IPS-18a (cell line): Measurements from ENCODE around the gene SETD3.

ENCODE experiments used
- H3K27ac ChIP-seq: one replicate; pipeline ENCODE4 v1.5.1; 2013; ENCODE audit warnings: low read length
- H3K27me3 ChIP-seq: one replicate; pipeline ENCODE4 v1.6.1; 2013; ENCODE audit warnings: mild to moderate bottlenecking, low read length; ENCODE audit not compliant: control insufficient read depth, insufficient read depth
- H3K36me3 ChIP-seq: one replicate; pipeline ENCODE4 v1.6.1; 2013; ENCODE audit warnings: low read depth, low read length; ENCODE audit not compliant: control insufficient read depth
- H3K4me1 ChIP-seq: one replicate; pipeline ENCODE4 v1.6.1; 2013; ENCODE audit warnings: low read depth, low read length; ENCODE audit not compliant: control insufficient read depth
- H3K4me3 ChIP-seq: one replicate; pipeline ENCODE4 v1.5.1; 2013; ENCODE audit warnings: low read length
- H3K9ac ChIP-seq: one replicate; pipeline ENCODE4 v1.6.1; 2013; ENCODE audit warnings: mild to moderate bottlenecking, low read length, moderate library complexity
- H3K9me3 ChIP-seq: one replicate; pipeline ENCODE4 v1.6.1; 2013; ENCODE audit warnings: low read depth, low read length; ENCODE audit not compliant: control insufficient read depth

SETD3 gene

DNA sequence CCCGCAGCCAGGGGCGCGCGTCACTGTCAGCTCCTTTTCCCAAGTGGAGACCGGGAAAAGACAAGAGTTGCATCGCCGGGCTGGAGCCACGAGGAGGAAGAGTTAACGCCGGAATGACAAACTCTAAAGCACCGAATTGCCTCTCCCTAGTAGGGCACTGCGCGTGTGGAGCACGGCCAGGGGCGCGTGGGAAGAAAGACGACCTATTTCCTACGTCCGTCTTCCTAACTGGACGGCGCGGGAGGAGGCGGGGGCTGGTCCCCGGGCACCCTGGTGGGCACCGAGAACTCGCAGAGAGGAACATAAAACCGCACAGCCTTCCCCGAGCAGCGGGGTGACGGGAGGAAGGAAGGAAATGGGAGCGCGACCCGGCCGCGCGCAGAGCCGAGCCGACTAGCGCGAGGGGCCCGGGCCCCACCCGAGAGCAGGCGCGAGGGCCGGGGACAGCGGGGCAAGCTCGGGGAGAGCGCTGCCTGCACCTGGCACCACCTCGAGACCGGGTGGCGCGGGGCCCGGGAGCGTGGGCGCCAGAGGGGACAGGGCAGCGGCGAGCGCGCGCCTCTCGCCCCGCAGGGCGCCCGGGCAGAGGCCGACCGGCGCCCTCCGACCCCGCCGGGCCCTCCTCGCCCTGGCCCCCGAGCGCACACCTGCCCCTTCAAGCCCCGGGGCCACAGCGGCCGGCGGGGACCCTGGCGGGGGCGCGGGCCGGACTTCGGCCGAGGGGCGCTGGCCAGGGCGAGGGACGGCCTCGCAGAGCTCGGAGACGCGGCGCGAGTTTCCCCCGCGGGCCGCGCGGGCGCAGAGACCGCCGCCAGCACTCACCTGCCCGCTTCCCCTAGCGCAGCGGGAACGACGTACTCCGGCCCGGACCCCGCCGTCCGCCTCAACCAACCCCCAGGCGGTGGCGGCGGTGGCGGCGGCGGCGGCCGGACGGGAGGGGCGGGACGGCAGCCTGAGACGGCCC lies at the start of gene SETD3:
TSS of gene SETD3 (minus strand) at position 954 of the 964 bp plus-strand sequence. CDS start 15,054 bp downstream, outside the sequence.
- peaks cover 8% of the 10 kb centered on the region for H3K4me1 ChIP-seq

DNA sequence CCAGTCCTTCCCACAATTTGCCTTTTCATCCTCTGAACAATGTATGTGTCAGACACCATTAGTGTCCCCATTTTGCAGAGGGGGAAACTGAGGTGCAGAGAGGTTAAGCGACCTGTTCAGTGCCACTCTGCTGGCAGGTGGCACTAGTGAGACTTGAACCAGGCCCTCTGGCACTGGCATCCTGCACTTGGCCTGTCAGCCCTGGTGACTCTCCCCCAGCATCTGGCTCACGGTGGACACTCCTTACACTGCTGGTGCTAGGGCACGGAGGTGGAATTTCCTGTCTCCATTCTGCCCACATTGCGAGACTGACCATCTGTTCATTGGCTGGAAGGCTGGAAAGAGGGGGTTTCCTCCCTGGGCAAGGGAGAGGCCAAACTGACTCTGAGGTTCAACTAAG lies 49.2 kb upstream of the SETD3 start:
- Histone ChIP-seq H3K4me1 (peaks cover 24% of the 10 kb centered on the region), H3K4me3 (no peak overlapping the region), H3K27ac (no peak overlapping the region)

More for the DNA sequence above, at the start of gene SETD3:
- H3K27me3 ChIP-seq = no peaks in the 10 kb centered on the region
- peak within 1 kb of the TSS; percentile 77 for H3K9ac ChIP-seq
- no peaks in the 10 kb centered on the region for H3K9me3 ChIP-seq
- H3K36me3 ChIP-seq = no peaks in the 10 kb centered on the region
- peak within 1 kb of the TSS; percentile 91 for H3K4me3 ChIP-seq
- H3K27ac ChIP-seq = peak within 1 kb of the TSS; percentile 70

DNA sequence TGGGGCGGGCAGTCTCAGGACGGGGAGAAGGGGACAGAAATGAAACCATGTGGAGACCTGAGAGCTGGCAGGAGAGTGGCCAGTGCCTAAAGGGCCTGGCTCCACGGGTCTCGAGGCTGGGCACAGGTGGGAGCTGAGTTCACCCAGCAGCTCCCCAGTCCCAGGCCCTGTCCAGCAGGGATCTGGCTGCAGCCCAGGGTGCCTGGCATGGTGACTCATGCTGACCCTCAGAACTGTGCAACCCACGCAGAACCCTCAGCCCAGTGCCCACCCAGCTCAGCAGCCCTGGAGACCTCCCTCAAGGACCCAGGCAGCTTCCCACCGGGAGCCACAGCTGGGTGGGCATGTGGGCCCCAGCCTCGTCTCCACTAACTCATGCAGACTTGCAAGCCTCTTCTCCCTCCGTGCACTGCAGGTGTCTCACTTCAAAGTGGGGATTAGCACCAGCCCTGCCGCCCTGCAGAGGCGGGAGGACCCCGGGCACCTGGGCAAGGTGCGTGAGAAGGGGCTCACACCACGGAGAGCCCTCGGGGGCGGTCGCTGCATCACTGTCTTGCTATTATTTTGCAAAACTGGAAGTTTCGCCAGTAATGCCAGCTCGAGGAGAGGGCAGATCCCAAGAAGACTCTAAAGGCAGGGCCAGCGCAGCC lies 46.9 kb upstream of the SETD3 start:
- H3K9me3 ChIP-seq = no peaks in the 10 kb centered on the region
- H3K36me3 ChIP-seq = no peaks in the 10 kb centered on the region
- H3K27me3 ChIP-seq = no peaks in the 10 kb centered on the region
- peaks cover 42% of the 10 kb centered on the region for H3K4me1 ChIP-seq
- H3K9ac ChIP-seq = no peak overlapping the region
- no peak overlapping the region for H3K4me3 ChIP-seq
- H3K27ac ChIP-seq = no peak overlapping the region

More for the DNA sequence above, 49.2 kb upstream of the SETD3 start:
- H3K27me3 ChIP-seq = no peaks in the 10 kb centered on the region
- no peak overlapping the region for H3K9ac ChIP-seq
- no peaks in the 10 kb centered on the region for H3K9me3 ChIP-seq
- no peaks in the 10 kb centered on the region for H3K36me3 ChIP-seq

DNA sequence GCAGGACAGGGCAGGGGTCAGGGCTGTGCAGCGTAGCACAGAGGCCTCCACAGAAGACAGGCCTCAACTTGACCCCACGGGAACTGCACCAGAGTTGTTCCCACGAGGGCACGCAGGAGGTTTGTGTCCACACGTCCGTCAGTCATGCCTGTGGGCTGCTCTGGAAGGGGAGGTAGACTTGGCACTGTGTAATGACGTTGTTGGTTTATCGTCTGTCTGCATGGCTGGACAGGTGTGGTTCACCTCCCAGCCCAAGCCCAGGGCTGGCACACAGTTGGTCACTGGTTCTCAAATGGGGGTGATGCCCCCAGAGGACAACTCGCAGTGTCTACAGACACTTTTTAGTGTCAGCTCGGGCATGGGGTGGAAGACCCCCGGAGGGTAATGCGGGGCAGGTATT lies 46.4 kb upstream of the SETD3 start:
- H3K36me3 ChIP-seq = no peaks in the 10 kb centered on the region
- H3K27me3 ChIP-seq = no peaks in the 10 kb centered on the region
- H3K9ac ChIP-seq = no peak overlapping the region
- H3K4me3 ChIP-seq = no peak overlapping the region
- H3K27ac ChIP-seq = no peak overlapping the region
- no peaks in the 10 kb centered on the region for H3K9me3 ChIP-seq
- peaks cover 48% of the 10 kb centered on the region for H3K4me1 ChIP-seq

DNA sequence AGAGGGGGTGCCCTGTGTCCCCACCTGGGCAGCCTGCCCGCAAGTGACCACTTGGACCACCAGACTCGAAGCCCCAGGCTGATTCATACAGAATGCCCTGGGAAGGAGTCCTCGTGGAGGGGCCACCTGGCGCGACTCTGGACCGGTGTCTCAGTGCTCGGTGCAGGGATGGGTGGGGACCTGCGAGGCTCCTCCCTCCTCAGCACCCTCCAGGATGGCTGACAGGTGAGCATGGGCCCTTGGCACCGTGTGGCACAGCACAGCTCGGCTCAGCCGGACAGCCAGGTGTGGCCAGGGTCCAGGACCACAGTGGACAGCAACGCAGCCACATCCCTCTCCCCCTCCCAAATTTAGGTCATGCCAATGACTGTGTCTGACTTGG lies 45.0 kb upstream of the SETD3 start:
- H3K4me1 ChIP-seq = peaks cover 44% of the 10 kb centered on the region
- H3K27ac ChIP-seq = no peak overlapping the region
- H3K9me3 ChIP-seq = no peaks in the 10 kb centered on the region
- H3K9ac ChIP-seq = no peak overlapping the region
- no peaks in the 10 kb centered on the region for H3K27me3 ChIP-seq
- no peaks in the 10 kb centered on the region for H3K36me3 ChIP-seq
- H3K4me3 ChIP-seq = no peak overlapping the region

DNA sequence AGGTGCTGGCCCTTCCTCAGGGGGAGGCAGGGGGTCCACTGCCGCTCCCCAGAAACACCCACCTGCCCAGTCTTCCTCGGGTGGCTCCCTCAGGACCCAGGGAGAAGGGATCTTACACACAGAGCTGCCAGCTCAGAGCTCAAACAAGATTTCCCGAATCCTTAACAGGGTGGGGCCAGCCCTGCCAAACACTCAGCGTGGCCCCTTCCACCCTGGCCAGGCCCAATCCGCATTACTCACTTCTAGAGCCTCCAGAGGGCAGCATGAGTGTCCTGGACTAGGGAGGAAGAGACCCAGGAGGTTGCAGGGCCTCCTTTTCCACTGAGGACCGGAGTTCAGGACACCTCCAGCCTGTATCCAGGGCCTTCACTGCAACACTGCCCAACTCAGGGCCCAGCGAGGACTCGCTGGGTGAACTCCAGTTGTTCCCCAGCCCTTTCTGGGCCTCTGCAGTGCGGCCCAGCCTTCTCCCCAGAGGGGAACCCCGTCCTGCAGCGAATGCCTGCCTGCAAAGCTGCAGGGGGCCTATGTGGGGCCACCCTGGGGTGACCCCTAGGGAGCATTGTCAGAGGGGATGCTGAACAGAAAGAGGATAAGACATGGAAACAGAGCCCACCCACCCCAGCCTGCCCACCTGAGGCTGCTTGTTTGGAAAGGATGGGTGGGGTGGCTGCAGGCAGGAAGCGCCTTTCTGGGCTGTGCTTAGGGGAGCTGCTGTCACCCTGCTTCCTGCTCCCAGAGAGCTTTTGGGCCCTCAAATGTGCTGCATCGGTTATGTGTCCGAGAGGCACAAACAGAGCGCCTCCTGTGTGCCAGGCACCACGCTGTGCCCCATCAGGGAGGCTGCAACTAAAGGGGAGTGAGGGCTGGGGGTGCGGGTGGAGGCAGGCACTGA lies 44.4 kb upstream of the SETD3 start:
- no peaks in the 10 kb centered on the region for H3K9me3 ChIP-seq
- H3K4me1 ChIP-seq = peaks cover 40% of the 10 kb centered on the region
- no peak overlapping the region for H3K27ac ChIP-seq
- H3K36me3 ChIP-seq = no peaks in the 10 kb centered on the region
- no peaks in the 10 kb centered on the region for H3K27me3 ChIP-seq
- peak overlapping the region; percentile 20 for H3K4me3 ChIP-seq
- no peak overlapping the region for H3K9ac ChIP-seq

DNA sequence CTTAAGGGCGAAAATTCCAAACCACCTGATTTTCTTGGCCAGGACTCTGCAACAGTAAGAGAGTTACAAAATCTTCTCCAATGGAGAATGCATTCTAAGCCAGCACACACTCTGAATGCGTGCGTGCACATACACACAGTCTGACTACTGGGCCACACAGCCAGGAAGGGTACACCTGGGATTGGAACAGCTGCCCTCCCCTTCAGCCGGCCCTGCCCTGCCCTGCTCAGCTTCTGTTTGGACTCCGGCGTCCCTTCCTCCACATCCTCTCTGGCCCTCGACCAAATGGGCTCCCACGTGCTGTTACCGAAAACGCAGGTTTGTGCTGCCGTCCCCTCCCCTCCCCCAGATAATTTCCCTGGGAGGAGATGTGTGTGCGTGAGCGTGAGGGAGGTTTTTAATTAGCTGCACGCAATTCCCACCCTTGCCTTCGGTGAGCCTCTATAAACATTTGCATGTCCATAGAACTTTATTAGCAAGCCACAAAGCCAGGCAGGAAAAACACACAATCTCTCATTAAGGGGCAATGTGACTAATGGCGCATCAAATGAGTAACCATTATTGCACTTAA lies 43.5 kb upstream of the SETD3 start:
- Histone ChIP-seq H3K4me1 (peaks cover 40% of the 10 kb centered on the region), H3K9me3 (no peaks in the 10 kb centered on the region), H3K9ac (no peak overlapping the region), H3K36me3 (no peaks in the 10 kb centered on the region), H3K4me3 (peak overlapping the region; percentile 20), H3K27me3 (no peaks in the 10 kb centered on the region), H3K27ac (no peak overlapping the region)

DNA sequence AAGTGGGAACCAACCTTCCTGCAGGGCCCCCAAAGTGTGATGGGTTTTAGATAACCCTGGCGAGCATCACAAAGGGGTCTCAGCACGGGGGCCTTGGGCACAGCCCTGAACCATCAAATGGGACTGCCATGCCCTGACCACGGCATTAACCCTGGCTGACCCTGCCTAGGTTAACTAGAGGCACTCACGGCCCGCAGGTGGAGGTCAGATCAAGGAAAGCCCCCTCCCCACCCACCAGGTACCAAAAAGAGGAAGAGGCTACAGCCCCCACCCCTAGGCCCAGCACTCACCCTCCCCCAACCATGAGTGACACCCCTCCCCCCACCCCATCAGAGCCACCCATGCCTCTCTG lies 43.0 kb upstream of the SETD3 start:
- Histone ChIP-seq H3K4me3 (no peak overlapping the region), H3K4me1 (peaks cover 40% of the 10 kb centered on the region), H3K27me3 (no peaks in the 10 kb centered on the region), H3K9ac (no peak overlapping the region), H3K27ac (no peak overlapping the region), H3K9me3 (no peaks in the 10 kb centered on the region), H3K36me3 (no peaks in the 10 kb centered on the region)

DNA sequence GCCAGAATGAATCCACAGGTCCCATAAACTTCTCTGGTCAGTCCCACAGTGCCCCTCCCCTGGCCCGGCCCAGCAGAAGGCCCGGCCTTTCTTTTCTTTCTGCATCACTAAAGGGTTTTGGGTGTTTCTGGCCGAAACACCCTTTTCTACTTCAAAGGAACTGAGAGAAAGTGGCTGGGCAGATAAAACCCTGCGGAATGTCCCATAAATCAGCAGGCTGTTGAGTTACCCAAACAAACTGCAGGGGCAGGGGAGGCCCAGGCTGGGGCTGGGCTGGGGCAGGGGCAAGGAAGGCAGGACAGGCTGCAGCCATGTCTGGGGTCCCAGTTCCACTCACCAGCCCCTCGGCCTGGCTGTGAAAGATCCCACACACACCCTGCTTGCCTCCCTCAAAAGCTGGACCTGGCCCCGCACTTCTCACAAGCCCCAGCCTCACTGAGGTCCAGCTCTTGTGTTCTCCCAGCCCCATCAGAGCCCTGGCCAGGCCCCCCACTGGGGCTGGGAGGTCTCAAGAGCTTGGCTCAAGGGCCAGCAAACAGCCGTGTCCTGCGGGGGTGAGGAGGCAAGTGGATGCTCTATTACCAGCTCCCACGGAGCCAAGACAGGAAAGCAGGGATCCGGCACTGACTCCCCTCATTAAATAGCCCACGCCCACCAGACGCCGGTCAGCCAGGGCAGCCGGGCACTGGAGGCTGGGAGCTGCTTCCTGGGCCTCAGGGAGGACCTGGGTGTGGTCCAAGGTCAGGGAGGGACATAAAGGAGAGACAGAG lies 42.5 kb upstream of the SETD3 start:
- H3K9ac ChIP-seq = peak overlapping the region; percentile 0
- peaks cover 39% of the 10 kb centered on the region for H3K4me1 ChIP-seq
- H3K9me3 ChIP-seq = no peaks in the 10 kb centered on the region
- no peaks in the 10 kb centered on the region for H3K36me3 ChIP-seq
- H3K27me3 ChIP-seq = no peaks in the 10 kb centered on the region
- H3K27ac ChIP-seq = no peak overlapping the region
- no peak overlapping the region for H3K4me3 ChIP-seq

DNA sequence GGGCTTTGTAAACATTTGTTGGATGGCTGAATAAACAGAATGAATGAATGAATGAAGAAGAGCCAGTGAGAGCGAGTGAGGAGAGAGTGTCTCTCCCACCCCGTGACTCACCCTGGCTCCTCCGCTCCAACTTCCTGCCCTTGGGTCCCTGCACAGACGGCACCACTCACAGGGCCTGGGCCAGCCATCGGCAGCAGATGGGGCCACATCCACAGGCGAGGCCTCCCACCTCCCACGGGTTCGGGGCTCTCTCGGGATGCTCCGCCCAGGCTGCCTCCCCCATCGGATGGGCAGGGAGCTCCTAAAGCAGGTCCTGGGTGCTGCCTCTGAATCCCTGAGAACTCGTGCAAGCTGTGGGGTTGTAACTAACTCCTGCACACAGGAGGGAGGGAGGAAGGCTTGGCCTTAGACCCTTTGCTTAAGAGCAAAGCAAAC lies 41.8 kb upstream of the SETD3 start:
- Histone ChIP-seq H3K27ac (no peak overlapping the region), H3K9me3 (no peaks in the 10 kb centered on the region), H3K27me3 (no peaks in the 10 kb centered on the region), H3K4me1 (peaks cover 33% of the 10 kb centered on the region), H3K4me3 (no peak overlapping the region), H3K36me3 (no peaks in the 10 kb centered on the region), H3K9ac (peak overlapping the region; percentile 0)
